ENCODE measurements around the gene AOPEP. TPM values are rescaled to one million over a fixed set of nuclear protein-coding genes. Genes with fewer than 3 reads are reported as not detected.

Gene AOPEP
- polyA plus RNA-seq, 1 of the 3 experiments (the other 2 are of a cell fraction): 54.6 TPM

DNA sequence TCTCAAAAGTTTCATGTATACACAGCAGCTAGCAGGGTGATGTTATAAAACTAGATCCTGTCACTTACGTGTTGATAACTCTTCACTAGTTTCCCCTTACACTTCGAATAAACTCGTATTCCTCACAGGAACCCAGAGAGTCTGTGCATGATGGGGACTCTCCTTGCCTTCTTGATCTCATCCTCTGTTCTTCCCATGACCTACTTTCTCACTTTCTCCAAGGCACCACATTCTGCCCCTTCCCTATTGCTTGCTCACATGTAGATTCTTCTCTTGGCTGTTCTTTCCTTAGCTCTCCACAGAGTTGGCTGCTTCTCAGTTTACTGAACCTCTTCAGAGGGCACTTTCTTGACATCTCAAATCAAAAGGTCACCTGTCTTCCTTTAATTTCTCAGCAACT is 1.2 kb upstream of the AOPEP start (continued):
- TF ChIP-seq ELF1 (IDR thresholded peaks at IDR 0.05): no peak
- TF ChIP-seq, protein P1, sequence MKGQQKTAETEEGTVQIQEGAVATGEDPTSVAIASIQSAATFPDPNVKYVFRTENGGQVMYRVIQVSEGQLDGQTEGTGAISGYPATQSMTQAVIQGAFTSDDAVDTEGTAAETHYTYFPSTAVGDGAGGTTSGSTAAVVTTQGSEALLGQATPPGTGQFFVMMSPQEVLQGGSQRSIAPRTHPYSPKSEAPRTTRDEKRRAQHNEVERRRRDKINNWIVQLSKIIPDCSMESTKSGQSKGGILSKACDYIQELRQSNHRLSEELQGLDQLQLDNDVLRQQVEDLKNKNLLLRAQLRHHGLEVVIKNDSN (IDR thresholded peaks at IDR 0.05; ENCODE audit: borderline replicate concordance, low read depth): no peak
- TF ChIP-seq, protein P2, sequence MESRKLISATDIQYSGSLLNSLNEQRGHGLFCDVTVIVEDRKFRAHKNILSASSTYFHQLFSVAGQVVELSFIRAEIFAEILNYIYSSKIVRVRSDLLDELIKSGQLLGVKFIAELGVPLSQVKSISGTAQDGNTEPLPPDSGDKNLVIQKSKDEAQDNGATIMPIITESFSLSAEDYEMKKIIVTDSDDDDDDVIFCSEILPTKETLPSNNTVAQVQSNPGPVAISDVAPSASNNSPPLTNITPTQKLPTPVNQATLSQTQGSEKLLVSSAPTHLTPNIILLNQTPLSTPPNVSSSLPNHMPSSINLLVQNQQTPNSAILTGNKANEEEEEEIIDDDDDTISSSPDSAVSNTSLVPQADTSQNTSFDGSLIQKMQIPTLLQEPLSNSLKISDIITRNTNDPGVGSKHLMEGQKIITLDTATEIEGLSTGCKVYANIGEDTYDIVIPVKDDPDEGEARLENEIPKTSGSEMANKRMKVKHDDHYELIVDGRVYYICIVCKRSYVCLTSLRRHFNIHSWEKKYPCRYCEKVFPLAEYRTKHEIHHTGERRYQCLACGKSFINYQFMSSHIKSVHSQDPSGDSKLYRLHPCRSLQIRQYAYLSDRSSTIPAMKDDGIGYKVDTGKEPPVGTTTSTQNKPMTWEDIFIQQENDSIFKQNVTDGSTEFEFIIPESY (IDR thresholded peaks at IDR 0.05; ENCODE audit: borderline replicate concordance, low read depth): no peak
- no peak for TF ChIP-seq FOXJ3 (CRISPR knock-in tag; IDR thresholded peaks at IDR 0.05)

DNA sequence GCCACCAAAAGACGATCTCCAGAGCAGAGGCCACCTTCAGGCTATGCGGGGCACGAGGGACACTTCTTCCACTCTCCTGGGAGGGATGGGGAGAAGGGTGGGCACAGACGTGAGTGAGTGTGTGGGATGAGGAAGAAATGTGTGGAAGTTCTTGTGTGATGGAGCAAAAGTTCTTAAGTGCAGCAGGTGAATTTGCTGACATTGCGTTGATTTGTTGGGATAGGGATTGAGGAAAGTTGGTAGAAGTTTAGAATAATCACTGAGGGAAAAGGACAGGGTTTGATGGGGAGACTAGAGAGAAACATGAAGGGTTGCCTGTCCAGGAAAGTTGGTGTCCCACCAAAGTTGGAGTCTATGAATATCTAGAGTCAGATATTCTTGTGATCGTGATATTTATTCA is 2.2 kb downstream of the AOPEP start:
- Histone ChIP-seq H3K27me3 (ENCODE audit: insufficient read depth) (no peaks in the 10 kb centered on the region), H3F3A (replicated peaks; ENCODE audit: insufficient read depth) (peaks cover 12% of the 10 kb centered on the region), H3K9me3 (no peaks in the 10 kb centered on the region), H3K36me3 (replicated peaks in 1 of 2; ENCODE audit: control insufficient read depth in 1 of 2, insufficient read depth in 2 of 2, low read length in 1 of 2) (peaks cover 0 to 6% of the 10 kb centered on the region in 2 experiments), H3K79me2 (ENCODE audit: insufficient read depth) (peaks cover 36% of the 10 kb centered on the region), H3K4me1 (ENCODE audit: control insufficient read depth in 1 of 2, insufficient read depth in 2 of 2, low read depth in 1 of 2, low read length in 1 of 2) (peaks cover 5 to 6% of the 10 kb centered on the region in 2 experiments; a peak in 2 of 4 replicates), H4K20me1 (ENCODE audit: insufficient read depth) (no peaks in the 10 kb centered on the region), H2AFZ (ENCODE audit: low read depth) (no peak overlapping the region), H3K27ac (ENCODE audit: low read depth in 2 of 2, low read length in 1 of 2) (no peak overlapping the region), H3K4me3 (ENCODE audit: low read depth in 2 of 2, low read length in 1 of 2) (no peak overlapping the region), H3K4me2 (no peak overlapping the region), H3K9me2 (no peaks in the 10 kb centered on the region), H3K9ac (no peak overlapping the region)
- POLR2A ChIA-PET: no interaction called here
- TF ChIP-seq FOXM1 (IDR thresholded peaks at IDR 0.05; ENCODE audit: low read depth): no peak
- TF ChIP-seq GATA2 (CRISPR knock-in tag; IDR thresholded peaks at IDR 0.05): no peak
- TF ChIP-seq, protein P1 (IDR thresholded peaks at IDR 0.05; ENCODE audit: borderline replicate concordance, low read depth): no peak
- TF ChIP-seq YY1 (IDR thresholded peaks at IDR 0.05; ENCODE audit: low read depth): no peak
- no peak for TF ChIP-seq RXRA (IDR thresholded peaks at IDR 0.05; ENCODE audit: borderline replicate concordance, low read depth)
- TF ChIP-seq ELF1 (IDR thresholded peaks at IDR 0.05): no peak
- TF ChIP-seq RAD21 (IDR thresholded peaks at IDR 0.05; ENCODE audit: low read length): no peak
- TF ChIP-seq SIN3A (IDR thresholded peaks at IDR 0.05; ENCODE audit: borderline replicate concordance, low read depth, low read length): no peak
- no peak for TF ChIP-seq NFIC (IDR thresholded peaks at IDR 0.05; ENCODE audit: borderline replicate concordance)
- TF ChIP-seq RCOR1 (IDR thresholded peaks at IDR 0.05; ENCODE audit: low read length): no peak
- no peak for TF ChIP-seq MEF2A (IDR thresholded peaks at IDR 0.05; ENCODE audit: borderline replicate concordance, low read depth)
- TF ChIP-seq, protein P3, sequence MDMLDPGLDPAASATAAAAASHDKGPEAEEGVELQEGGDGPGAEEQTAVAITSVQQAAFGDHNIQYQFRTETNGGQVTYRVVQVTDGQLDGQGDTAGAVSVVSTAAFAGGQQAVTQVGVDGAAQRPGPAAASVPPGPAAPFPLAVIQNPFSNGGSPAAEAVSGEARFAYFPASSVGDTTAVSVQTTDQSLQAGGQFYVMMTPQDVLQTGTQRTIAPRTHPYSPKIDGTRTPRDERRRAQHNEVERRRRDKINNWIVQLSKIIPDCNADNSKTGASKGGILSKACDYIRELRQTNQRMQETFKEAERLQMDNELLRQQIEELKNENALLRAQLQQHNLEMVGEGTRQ (IDR thresholded peaks at IDR 0.05; ENCODE audit: borderline replicate concordance, low read depth, low read length): no peak
- TF ChIP-seq, protein P4, sequence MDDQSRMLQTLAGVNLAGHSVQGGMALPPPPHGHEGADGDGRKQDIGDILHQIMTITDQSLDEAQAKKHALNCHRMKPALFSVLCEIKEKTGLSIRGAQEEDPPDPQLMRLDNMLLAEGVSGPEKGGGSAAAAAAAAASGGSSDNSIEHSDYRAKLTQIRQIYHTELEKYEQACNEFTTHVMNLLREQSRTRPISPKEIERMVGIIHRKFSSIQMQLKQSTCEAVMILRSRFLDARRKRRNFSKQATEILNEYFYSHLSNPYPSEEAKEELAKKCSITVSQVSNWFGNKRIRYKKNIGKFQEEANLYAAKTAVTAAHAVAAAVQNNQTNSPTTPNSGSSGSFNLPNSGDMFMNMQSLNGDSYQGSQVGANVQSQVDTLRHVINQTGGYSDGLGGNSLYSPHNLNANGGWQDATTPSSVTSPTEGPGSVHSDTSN (IDR thresholded peaks at IDR 0.05): no peak
- WGBS (ENCODE audit: low lambda C conversion rate): 95% methylated on average over 6 of the region's 6 CpGs
- DNase-seq: no peak
- CTCF ChIA-PET: interaction anchor here (1.1 kb wide), 1 partner anchor 47 kb away, joined by 3 read pairs; no protein-coding TSS in a partner anchor
